Gastroesophageal sphincter (tissue), 4 donors: ENCODE data around the gene ZBTB40. TPM values are rescaled to one million over a fixed set of nuclear protein-coding genes. Genes with fewer than 3 reads are reported as not detected.
A peak's percentile ranks its signal among the peaks of the same experiment; 100 is the strongest.

Source experiments
- ATAC-seq: fragments of 150-250 bp; one replicate; pipeline ENCODE4 v1.9.1; 2016; ENCODE audit warnings: mild to moderate bottlenecking, moderate library complexity
- H3K27ac ChIP-seq, 4 donors: fragments of 200-600 bp; sonication (generic) in 3 of 4; 1 replicate in 3 of 4; 2 replicates in 1 of 4; pipeline ENCODE4 v1.5.1; 2016 to 2019
- H3K27me3 ChIP-seq: fragments of 200-600 bp; sonication (generic); one replicate; pipeline ENCODE4 v1.5.1; 2019
- H3K36me3 ChIP-seq, 2 donors: fragments of 200-600 bp; sonication (generic); one replicate each; pipeline ENCODE4 v1.5.1; 2019; ENCODE audit warnings: control low read depth in 1 of 2
- H3K4me1 ChIP-seq, 3 donors: fragments of 200-600 bp; sonication (generic); 1 replicate in 2 of 3; 2 replicates in 1 of 3; pipeline ENCODE4 v1.5.1; 2016 to 2019; ENCODE audit warnings: control low read depth in 2 of 3
- H3K4me3 ChIP-seq, 2 donors: fragments of 200-600 bp; sonication (generic); one replicate each; pipeline ENCODE4 v1.5.1; 2019; ENCODE audit warnings: mild to moderate bottlenecking in 1 of 2, moderate library complexity in 1 of 2
- H3K9me3 ChIP-seq, 3 donors: fragments of 200-600 bp; sonication (generic); one replicate each; pipeline ENCODE4 v1.5.1; 2017 to 2019; ENCODE audit warnings: control low read depth in 2 of 3
- EP300 ChIP-seq: sonication (generic); formaldehyde crosslinking; IDR thresholded peaks from one replicate; pipeline ENCODE4 v1.6.1; 2017; ENCODE audit warnings: antibody characterized with exemption, mild to moderate bottlenecking
- POLR2A ChIP-seq, 2 donors: fragments of 450-650 bp; IDR thresholded peaks; one replicate each; pipeline ENCODE4 v1.6.1; 2017; ENCODE audit warnings: antibody characterized with exemption in 2 of 2, mild to moderate bottlenecking in 2 of 2, moderate library complexity in 1 of 2
- POLR2AphosphoS5 ChIP-seq: sonication (generic); formaldehyde crosslinking; IDR thresholded peaks from one replicate; pipeline ENCODE4 v1.6.1; 2017; ENCODE audit warnings: antibody characterized with exemption
- WGBS, 2 donors: methylation state at CpG; one replicate each; pipeline ENCODE4 v1.1.5; 2018; ENCODE audit warnings: low coverage in 1 of 2; 5-methylcytosine and 5-hydroxymethylcytosine counted together
- total RNA-seq, 4 donors: library from RNA; depleted of rRNA; stranded (reverse); fragments of >200 nt; gene quantifications; one replicate each; pipeline ENCODE4 v1.1.0, GENCODE V29; 2016
- TF ChIP-seq, protein P1 (sequence below), 4 experiments: fragments of 200-600 bp in 2 of 4; fragments of 450-650 bp in 2 of 4; sonication (generic) in 1 of 4; IDR thresholded peaks; one replicate each; pipeline ENCODE4 v1.5.1; 2017 to 2019; ENCODE audit warnings: antibody characterized with exemption in 4 of 4, mild to moderate bottlenecking in 2 of 4, moderate library complexity in 2 of 4

ZBTB40 gene
- total RNA-seq, 4 donors from 2014 or later: 13.8 to 28.2 (median 18.4) TPM

- WGBS, 2 donors: 98% methylated on average over 5 of the region's 7 CpGs; no CpG with 5 or more reads in 1 of the 2 donors
- no peak overlapping the region for H3K4me3 ChIP-seq
- no peak for ATAC-seq
- TF ChIP-seq, protein P1, sequence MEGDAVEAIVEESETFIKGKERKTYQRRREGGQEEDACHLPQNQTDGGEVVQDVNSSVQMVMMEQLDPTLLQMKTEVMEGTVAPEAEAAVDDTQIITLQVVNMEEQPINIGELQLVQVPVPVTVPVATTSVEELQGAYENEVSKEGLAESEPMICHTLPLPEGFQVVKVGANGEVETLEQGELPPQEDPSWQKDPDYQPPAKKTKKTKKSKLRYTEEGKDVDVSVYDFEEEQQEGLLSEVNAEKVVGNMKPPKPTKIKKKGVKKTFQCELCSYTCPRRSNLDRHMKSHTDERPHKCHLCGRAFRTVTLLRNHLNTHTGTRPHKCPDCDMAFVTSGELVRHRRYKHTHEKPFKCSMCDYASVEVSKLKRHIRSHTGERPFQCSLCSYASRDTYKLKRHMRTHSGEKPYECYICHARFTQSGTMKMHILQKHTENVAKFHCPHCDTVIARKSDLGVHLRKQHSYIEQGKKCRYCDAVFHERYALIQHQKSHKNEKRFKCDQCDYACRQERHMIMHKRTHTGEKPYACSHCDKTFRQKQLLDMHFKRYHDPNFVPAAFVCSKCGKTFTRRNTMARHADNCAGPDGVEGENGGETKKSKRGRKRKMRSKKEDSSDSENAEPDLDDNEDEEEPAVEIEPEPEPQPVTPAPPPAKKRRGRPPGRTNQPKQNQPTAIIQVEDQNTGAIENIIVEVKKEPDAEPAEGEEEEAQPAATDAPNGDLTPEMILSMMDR (IDR thresholded peaks at IDR 0.05): no peak
- no peak for TF ChIP-seq POLR2AphosphoS5
- no peak for TF ChIP-seq EP300
- no peak for TF ChIP-seq POLR2A (IDR thresholded peaks at IDR 0.05)
- H3K27me3 ChIP-seq: no peaks in the 10 kb centered on the region
- H3K4me1 ChIP-seq: peaks cover 5 to 46% (median 25%) of the 10 kb centered on the region in 3 donors
- peaks cover 0 to 42% of the 10 kb centered on the region in 2 donors for H3K36me3 ChIP-seq
- H3K27ac ChIP-seq: peak overlapping the region in 1 of 4 donors; percentile 24
- no peaks in the 10 kb centered on the region for H3K9me3 ChIP-seq
Observed at GRCh38 chr1:22528451-22528850, 76.8 kb downstream of the ZBTB40 start.

- H3K4me1 ChIP-seq: peaks cover 5 to 46% (median 25%) of the 10 kb centered on the region in 3 donors
- peak overlapping the region; percentile 12 to 75 (median 68) for H3K27ac ChIP-seq
- peaks cover 0 to 26% of the 10 kb centered on the region in 2 donors for H3K36me3 ChIP-seq
- TF ChIP-seq POLR2A (IDR thresholded peaks at IDR 0.05) (no peak), POLR2AphosphoS5 (peak; percentile 13)
- TF ChIP-seq, protein P1 (IDR thresholded peaks at IDR 0.05): no peak
- no peaks in the 10 kb centered on the region for H3K27me3 ChIP-seq
- 20 to 31% methylated on average over 8 to 12 of the region's 12 CpGs for WGBS, 2 donors
- H3K4me3 ChIP-seq: no peak overlapping the region
- ATAC-seq: peak; percentile 48
- H3K9me3 ChIP-seq: no peaks in the 10 kb centered on the region
Observed at GRCh38 chr1:22529901-22530621, 78.4 kb downstream of the ZBTB40 start.

DNA sequence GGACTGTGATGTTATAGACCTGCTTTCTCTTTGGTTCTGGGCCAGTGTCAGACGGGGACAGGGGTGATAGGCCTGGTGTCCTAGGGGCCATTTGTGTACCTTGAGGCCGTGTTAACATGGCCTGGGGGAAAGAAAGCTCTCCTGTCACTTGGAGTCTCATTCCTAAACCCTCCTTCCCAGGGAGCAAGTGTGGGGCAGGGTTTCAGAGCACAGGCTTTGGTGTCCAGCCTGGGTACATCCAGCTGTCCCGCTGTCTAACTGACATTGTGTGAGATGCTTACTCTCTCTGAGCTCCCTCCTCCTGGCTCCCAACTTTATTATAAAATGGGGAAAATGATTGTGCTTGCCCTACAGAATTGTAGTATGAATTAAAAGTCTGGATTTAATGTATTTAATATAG lies 79.1 kb downstream of the ZBTB40 start:
- TF ChIP-seq, protein P1 (IDR thresholded peaks at IDR 0.05): no peak
- TF ChIP-seq POLR2AphosphoS5 (no peak), POLR2A (IDR thresholded peaks at IDR 0.05) (no peak), EP300 (no peak)
- Histone ChIP-seq H3K4me3 (no peak overlapping the region), H3K4me1 (peaks cover 5 to 46% (median 25%) of the 10 kb centered on the region in 3 donors), H3K36me3 (peaks cover 0 to 20% of the 10 kb centered on the region in 2 donors), H3K27me3 (no peaks in the 10 kb centered on the region), H3K27ac (peak overlapping the region; percentile 12 to 75 (median 68)), H3K9me3 (no peaks in the 10 kb centered on the region)
- 65 to 86% methylated on average over 1 to 3 of the region's 3 CpGs for WGBS, 2 donors
- ATAC-seq: no peak

GRCh38 chr1:22531251-22531650 lies 79.6 kb downstream of the ZBTB40 start:
- ATAC-seq: no peak
- H3K36me3 ChIP-seq: peaks cover 0 to 14% of the 10 kb centered on the region in 2 donors
- H3K27ac ChIP-seq: peak overlapping the region in 3 of 4 donors; percentile 3 to 75 (median 66)
- TF ChIP-seq POLR2A (IDR thresholded peaks at IDR 0.05) (no peak), POLR2AphosphoS5 (no peak), EP300 (no peak)
- TF ChIP-seq, protein P1 (IDR thresholded peaks at IDR 0.05): no peak
- H3K9me3 ChIP-seq: no peaks in the 10 kb centered on the region
- no peaks in the 10 kb centered on the region for H3K27me3 ChIP-seq
- H3K4me3 ChIP-seq: no peak overlapping the region
- WGBS, 2 donors: 9 to 21% methylated on average over 3 to 6 of the region's 6 CpGs
- peaks cover 5 to 46% (median 25%) of the 10 kb centered on the region in 3 donors for H3K4me1 ChIP-seq
